Erythroblast (primary cell): ENCODE measurements around the gene NR2F1-AS1.

Source experiments
- GATA1 ChIP-seq: IDR thresholded peaks from 2 replicates; pipeline ENCODE4 v1.6.1; 2011; ENCODE audit warnings: low read depth, mild to moderate bottlenecking, control low read depth, low read length, moderate library complexity
- POLR2A ChIP-seq: IDR thresholded peaks from 2 replicates; pipeline ENCODE4 v1.6.1; 2011; ENCODE audit warnings: mild to moderate bottlenecking, low read length

GRCh38 chr5:93608855-93609254 lies 27.8 kb upstream of the NR2F1-AS1 start:
- no peak for TF ChIP-seq POLR2A
- no peak for TF ChIP-seq GATA1
